Activated T-helper 1 cell treated with anti-CD3 and anti-CD28 coated beads, Interleukin-12 subunit alpha, Interleukin-12 subunit beta, Interleukin-2, Interleukin-4 antibody, amounts not matched to agents 30 ng/mL and 10 ng/mL and 1 ng/mL, durations not matched to agents 14 hours and 24 hours and 36 hours (primary cell): Measurements from ENCODE around the gene USP31. TPM values are rescaled to one million over a fixed set of nuclear protein-coding genes. Genes with fewer than 3 reads are reported as not detected.

Experiments used
- DNase-seq: peaks from one replicate; pipeline ENCODE4 v3.0.0; 2021; ENCODE audit warnings: low spot score
- H3K27ac Mint-ChIP-seq: one replicate; pipeline ENCODE4 v1.8.0; 2021; ENCODE audit warnings: mild to moderate bottlenecking, mixed read lengths
- H3K27me3 Mint-ChIP-seq: one replicate; pipeline ENCODE4 v1.8.0; 2022; ENCODE audit warnings: mild to moderate bottlenecking, moderate library complexity, mixed read lengths; ENCODE audit not compliant: insufficient read depth
- H3K36me3 Mint-ChIP-seq: one replicate; pipeline ENCODE4 v1.8.0; 2021; ENCODE audit warnings: low read depth, mixed read lengths
- H3K4me1 Mint-ChIP-seq: one replicate; pipeline ENCODE4 v1.8.0; 2021; ENCODE audit warnings: low read depth, mixed read lengths
- H3K4me3 Mint-ChIP-seq: one replicate; pipeline ENCODE4 v1.8.0; 2021; ENCODE audit warnings: mild to moderate bottlenecking, moderate library complexity, mixed read lengths
- H3K9me3 Mint-ChIP-seq: one replicate; pipeline ENCODE4 v1.8.0; 2021; ENCODE audit warnings: mixed read lengths
- intact Hi-C: fragments of 100-400 bp; cut with micrococcal nuclease; formaldehyde crosslinking; loops from one replicate; pipeline ENCODE4 v1.15.1; 2024
- total RNA-seq: library from RNA; stranded (reverse); gene quantifications from 2 replicates; pipeline ENCODE4 v1.2.3, GENCODE V29; 2022

The USP31 gene
- total RNA-seq: 11.3 and 11.6 TPM in 2 replicates

- peak; percentile 89 for DNase-seq
- intact Hi-C loops: loop anchor here (1.0 to 5.0 kb wide), 4 partner anchors 53 to 1552 kb away; partner anchors contain the start of genes COG7, EARS2, METTL9 and UBFD1
- Mint-ChIP-seq H3K4me1 (peaks cover 31% of the 10 kb centered on the region), H3K9me3 (no peaks in the 10 kb centered on the region), H3K27ac (peak within 1 kb of the TSS; percentile 96), H3K4me3 (peak within 1 kb of the TSS; percentile 96), H3K36me3 (no peaks in the 10 kb centered on the region), H3K27me3 (peaks cover 11% of the 10 kb centered on the region)
These were observed at the start of gene USP31 for GRCh38 chr16:23149267-23149992. USP31 (minus strand) TSS chr16:23149452; CDS start chr16:23149270, 182 bp downstream.

GRCh38 chr16:23196539-23196938, 47.3 kb upstream of the USP31 start:
- peaks cover 12% of the 10 kb centered on the region for H3K27me3 Mint-ChIP-seq
- no peak overlapping the region for H3K4me3 Mint-ChIP-seq
- H3K4me1 Mint-ChIP-seq: no peaks in the 10 kb centered on the region
- intact Hi-C loops: no loop called here
- no peak for DNase-seq
- no peaks in the 10 kb centered on the region for H3K9me3 Mint-ChIP-seq
- H3K36me3 Mint-ChIP-seq: no peaks in the 10 kb centered on the region
- H3K27ac Mint-ChIP-seq: no peak overlapping the region

GRCh38 chr16:23195366-23195978, 46.2 kb upstream of the USP31 start:
- no peak overlapping the region for H3K27ac Mint-ChIP-seq
- H3K27me3 Mint-ChIP-seq: peaks cover 11% of the 10 kb centered on the region
- intact Hi-C loops: no loop called here
- H3K4me3 Mint-ChIP-seq: no peak overlapping the region
- H3K36me3 Mint-ChIP-seq: no peaks in the 10 kb centered on the region
- no peaks in the 10 kb centered on the region for H3K4me1 Mint-ChIP-seq
- H3K9me3 Mint-ChIP-seq: no peaks in the 10 kb centered on the region
- no peak for DNase-seq

- Mint-ChIP-seq H3K27me3 (peaks cover 9% of the 10 kb centered on the region), H3K4me1 (no peaks in the 10 kb centered on the region), H3K36me3 (no peaks in the 10 kb centered on the region), H3K9me3 (no peaks in the 10 kb centered on the region), H3K4me3 (no peak overlapping the region), H3K27ac (no peak overlapping the region)
- intact Hi-C loops: no loop called here
- no peak for DNase-seq
These were observed 45.4 kb upstream of the USP31 start for GRCh38 chr16:23194497-23195221.

GRCh38 chr16:23188911-23189310, 39.7 kb upstream of the USP31 start:
- Mint-ChIP-seq H3K9me3 (no peaks in the 10 kb centered on the region), H3K27me3 (peaks cover 26% of the 10 kb centered on the region), H3K4me1 (no peaks in the 10 kb centered on the region), H3K36me3 (no peaks in the 10 kb centered on the region), H3K4me3 (no peak overlapping the region), H3K27ac (no peak overlapping the region)
- intact Hi-C loops: no loop called here
- no peak for DNase-seq

GRCh38 chr16:23187341-23187740, 38.1 kb upstream of the USP31 start:
- Mint-ChIP-seq H3K36me3 (no peaks in the 10 kb centered on the region), H3K4me3 (no peak overlapping the region), H3K9me3 (no peaks in the 10 kb centered on the region), H3K4me1 (no peaks in the 10 kb centered on the region), H3K27ac (no peak overlapping the region), H3K27me3 (peaks cover 30% of the 10 kb centered on the region)
- DNase-seq: no peak
- intact Hi-C loops: no loop called here

GRCh38 chr16:23186171-23186570, 36.9 kb upstream of the USP31 start:
- Mint-ChIP-seq H3K4me3 (no peak overlapping the region), H3K27me3 (peaks cover 38% of the 10 kb centered on the region), H3K4me1 (peaks cover 6% of the 10 kb centered on the region), H3K36me3 (no peaks in the 10 kb centered on the region), H3K9me3 (no peaks in the 10 kb centered on the region), H3K27ac (no peak overlapping the region)
- DNase-seq: no peak
- intact Hi-C loops: no loop called here

GRCh38 chr16:23185656-23186055, 36.4 kb upstream of the USP31 start:
- no peaks in the 10 kb centered on the region for H3K36me3 Mint-ChIP-seq
- no peak overlapping the region for H3K4me3 Mint-ChIP-seq
- H3K27me3 Mint-ChIP-seq: peaks cover 36% of the 10 kb centered on the region
- H3K9me3 Mint-ChIP-seq: no peaks in the 10 kb centered on the region
- intact Hi-C loops: no loop called here
- no peak overlapping the region for H3K27ac Mint-ChIP-seq
- peaks cover 6% of the 10 kb centered on the region for H3K4me1 Mint-ChIP-seq
- DNase-seq: no peak

- Mint-ChIP-seq H3K4me1 (peaks cover 6% of the 10 kb centered on the region), H3K36me3 (no peaks in the 10 kb centered on the region), H3K27me3 (peaks cover 43% of the 10 kb centered on the region), H3K27ac (no peak overlapping the region), H3K4me3 (no peak overlapping the region), H3K9me3 (no peaks in the 10 kb centered on the region)
- intact Hi-C loops: no loop called here
- no peak for DNase-seq
These were observed 34.3 kb upstream of the USP31 start for GRCh38 chr16:23183543-23183862.

GRCh38 chr16:23182679-23183542, 33.7 kb upstream of the USP31 start, which contains the start of gene SCNN1G:
SCNN1G (plus strand) TSS chr16:23182745; CDS start chr16:23186272, 3,527 bp downstream.
- DNase-seq: peak; percentile 1
- Mint-ChIP-seq H3K4me3 (peak within 1 kb of the TSS; percentile 17), H3K4me1 (peaks cover 6% of the 10 kb centered on the region), H3K9me3 (no peaks in the 10 kb centered on the region), H3K36me3 (no peaks in the 10 kb centered on the region), H3K27ac (no peak within 1 kb of the TSS), H3K27me3 (peaks cover 43% of the 10 kb centered on the region)
- intact Hi-C loops: loop anchor here (1.0 kb wide), 1 partner anchor 251 kb away; no protein-coding TSS in a partner anchor

- H3K27me3 Mint-ChIP-seq: peaks cover 43% of the 10 kb centered on the region
- H3K9me3 Mint-ChIP-seq: no peaks in the 10 kb centered on the region
- H3K27ac Mint-ChIP-seq: no peak overlapping the region
- DNase-seq: peak; percentile 61
- intact Hi-C loops: loop anchor here (1.0 kb wide), 1 partner anchor 252 kb away; no protein-coding TSS in a partner anchor
- H3K4me1 Mint-ChIP-seq: peaks cover 6% of the 10 kb centered on the region
- no peaks in the 10 kb centered on the region for H3K36me3 Mint-ChIP-seq
- peak overlapping the region; percentile 17 for H3K4me3 Mint-ChIP-seq
These were observed 33.0 kb upstream of the USP31 start for GRCh38 chr16:23182206-23182678.

- DNase-seq: no peak
- Mint-ChIP-seq H3K4me3 (no peak overlapping the region), H3K36me3 (no peaks in the 10 kb centered on the region), H3K4me1 (peaks cover 6% of the 10 kb centered on the region), H3K9me3 (no peaks in the 10 kb centered on the region), H3K27ac (no peak overlapping the region), H3K27me3 (peaks cover 43% of the 10 kb centered on the region)
- intact Hi-C loops: no loop called here
These were observed 32.3 kb upstream of the USP31 start for GRCh38 chr16:23181506-23181905.
